K562 (cell line): ENCODE measurements around the gene SYCP1. TPM values are rescaled to one million over a fixed set of nuclear protein-coding genes. Genes with fewer than 3 reads are reported as not detected.

ENCODE experiments used
- ATAC-seq: fragments of 200-7000 bp; cut with Tn5 transposase; 3 replicates; pipeline ENCODE4 v1.9.1; 2020; ENCODE audit warnings: moderate library complexity
- BruUV-seq: library from RNA; stranded (reverse); fragments of 400-500 nt; replicated peaks from 2 replicates; lab custom pipeline; 2021; lab: Mats Ljungman, UMichigan
- CTCF ChIA-PET: fragments of 300-600 bp; formaldehyde crosslinking; extraction: SDS; loops from one replicate; lab custom pipeline; 2021; ENCODE audit warnings: low intra/inter-chr PET ratio; lab: Yijun Ruan, JAX
- POLR2A ChIA-PET: fragments of 300-600, 350-650 bp; sonication (Branson Sonifier 250); formaldehyde crosslinking; extraction: SDS; loops from one replicate; lab custom pipeline; 2021; ENCODE audit warnings: antibody characterized with exemption, inconsistent platforms; lab: Yijun Ruan, JAX
- DNase-seq, 4 experiments: peaks; one replicate each; pipeline versions ENCODE4 v3.0.0 to v3.0.0-alpha.2; 2011 to 2018; ENCODE audit warnings: low spot score in 3 of 4, mixed read lengths in 3 of 4; ENCODE audit errors: extremely low read depth in 1 of 4
- FAIRE-seq: peaks from 2 replicates; lab custom pipeline; 2011; peaks lifted over from hg19 to GRCh38; lab: Jason Lieb, UNC
- H2AFZ ChIP-seq: 2 replicates; pipeline ENCODE4 v1.6.0; 2011; ENCODE audit warnings: low read depth, low read length, control low read depth, inconsistent platforms
- H3K27ac ChIP-seq: fragments of 200-600 bp; 3 replicates; pipeline ENCODE4 v1.8.0; 2011; ENCODE audit warnings: low read depth, mild to moderate bottlenecking, control low read depth, inconsistent platforms, low read length, moderate library complexity, mixed read lengths; ENCODE audit errors: extremely low read depth
- H3K27me3 ChIP-seq, 2 experiments: fragments of 300-600 bp in 1 of 2; 2 replicates in 1 of 2; 3 replicates in 1 of 2; pipeline versions ENCODE4 v1.6.0 to v1.8.0; 2011; ENCODE audit warnings: inconsistent platforms in 2 of 2, low read length in 2 of 2, mild to moderate bottlenecking in 1 of 2, mixed read lengths in 1 of 2, moderate library complexity in 1 of 2; ENCODE audit not compliant: control insufficient read depth in 2 of 2, insufficient read depth in 2 of 2
- H3K36me3 ChIP-seq: fragments of 300-600 bp; 3 replicates; pipeline ENCODE4 v1.8.0; 2011; ENCODE audit warnings: mild to moderate bottlenecking, low read length, inconsistent platforms; ENCODE audit not compliant: control insufficient read depth, insufficient read depth
- H3K4me1 ChIP-seq, 2 experiments: fragments of 200-600 bp in 1 of 2; replicated peaks in 1 of 2; 2 replicates in 1 of 2; 3 replicates in 1 of 2; pipeline versions ENCODE4 v1.5.1 to v1.8.0; 2011; ENCODE audit warnings: inconsistent platforms in 2 of 2, low read length in 2 of 2, mild to moderate bottlenecking in 1 of 2, mixed read lengths in 1 of 2, moderate library complexity in 1 of 2; ENCODE audit not compliant: control insufficient read depth in 2 of 2, insufficient read depth in 2 of 2
- H3K4me2 ChIP-seq: 2 replicates; pipeline ENCODE4 v1.6.1; 2011; ENCODE audit warnings: low read length, control low read depth, inconsistent platforms, mixed read lengths; ENCODE audit not compliant: insufficient read depth
- H3K4me3 ChIP-seq: fragments of 200-600 bp; sonication (generic), shearing (Covaris generic); 2 replicates; pipeline ENCODE4 v1.5.1; 2016; ENCODE audit warnings: control low read depth, inconsistent platforms
- H3K79me2 ChIP-seq: fragments of 200-600 bp; 3 replicates; pipeline ENCODE4 v1.8.0; 2011; ENCODE audit warnings: low read length, inconsistent platforms; ENCODE audit not compliant: control insufficient read depth, insufficient read depth
- H3K9ac ChIP-seq, 2 experiments: 2 replicates each; pipeline versions ENCODE4 v1.6.0 to v1.6.1; 2011; ENCODE audit warnings: low read depth in 2 of 2, low read length in 2 of 2, control low read depth in 1 of 2, inconsistent platforms in 1 of 2, mild to moderate bottlenecking in 1 of 2, mixed read lengths in 1 of 2; ENCODE audit not compliant: insufficient read depth in 1 of 2
- H3K9me1 ChIP-seq: one replicate; pipeline ENCODE4 v1.6.0; 2011; ENCODE audit warnings: inconsistent platforms, mild to moderate bottlenecking, low read length, moderate library complexity; ENCODE audit not compliant: control insufficient read depth, insufficient read depth
- H3K9me3 ChIP-seq: replicated peaks from 2 replicates; pipeline ENCODE4 v1.5.1; 2011; ENCODE audit warnings: low read depth, low read length, inconsistent platforms; ENCODE audit not compliant: control insufficient read depth, insufficient read depth
- H4K20me1 ChIP-seq: replicated peaks from 2 replicates; pipeline ENCODE4 v1.6.1; 2011; ENCODE audit warnings: low read length, inconsistent platforms, mixed read lengths; ENCODE audit not compliant: control insufficient read depth, insufficient read depth
- ERF ChIP-seq: fragments of 450-650 bp; formaldehyde crosslinking; IDR thresholded peaks from 2 replicates; pipeline ENCODE4 v1.4.0; 2020; ENCODE audit warnings: mild to moderate bottlenecking, mixed read lengths
- ETV1 ChIP-seq: fragments of 450-650 bp; conservative IDR thresholded peaks from 2 replicates; pipeline ENCODE4 v1.6.1; 2016; ENCODE audit warnings: missing genetic modification characterization, control low read depth, low read depth, missing compliant biosample characterization
- HMBOX1 ChIP-seq: sonication (generic); IDR thresholded peaks from 2 replicates; pipeline ENCODE4 v1.6.1; 2016
- MEF2D ChIP-seq: conservative IDR thresholded peaks from 2 replicates; pipeline ENCODE4 v1.6.1; 2016; ENCODE audit warnings: low read depth, missing genetic modification characterization, missing compliant biosample characterization
- TOE1 ChIP-seq, 2 experiments: fragments of 450-650 bp in 1 of 2; sonication (generic) in 1 of 2; formaldehyde crosslinking in 1 of 2; IDR thresholded peaks; 2 replicates each; pipeline versions ENCODE4 v1.7.1 to v1.8.0; 2016 to 2022; ENCODE audit warnings: borderline replicate concordance in 2 of 2, mild to moderate bottlenecking in 2 of 2, antibody characterized with exemption in 1 of 2, inconsistent platforms in 1 of 2, low read depth in 1 of 2, missing genetic modification reagents in 1 of 2, moderate library complexity in 1 of 2
- WGBS: fragments of 100-300 bp; shearing (Covaris generic); methylation state at CpG from one replicate; pipeline ENCODE4 v1.1.6; 2016; ENCODE audit warnings: low coverage, mixed read lengths; ENCODE audit not compliant: insufficient coverage; ENCODE audit errors: missing lambda C conversion rate; 5-methylcytosine and 5-hydroxymethylcytosine counted together
- in situ Hi-C: fragments of 300-500 bp; cut with MboI; formaldehyde crosslinking; loops from 4 replicates; pipeline ENCODE4 v1.15.0; 2018; ENCODE audit warnings: inconsistent platforms, mixed read lengths
- intact Hi-C: fragments of 100-400 bp; cut with micrococcal nuclease; formaldehyde crosslinking; loops from 2 replicates; pipeline ENCODE4 v1.14.2; 2022
- polyA plus RNA-seq, 8 experiments: library from polyadenylated mRNA; depleted of rRNA in 4 of 8; stranded (reverse) in 5 of 8; unstranded in 3 of 8; fragments of >200 nt; fragmentation: Nextera tagmentation in 2 of 8; fragmentation: Illumina TruSeq in 1 of 8; extraction: Ambion mirVana in 2 of 8; extraction: Trizol in 1 of 8; gene quantifications; 2 replicates each; pipeline versions ENCODE4 v1.2.1 to v1.2.3, GENCODE V29; 2011 to 2014; ENCODE audit warnings: inconsistent platforms in 1 of 8, missing spikeins in 1 of 8
- total RNA-seq, 7 experiments: library from RNA; depleted of rRNA in 6 of 7; stranded (reverse); fragments of >200 nt in 6 of 7; fragmentation: Illumina TruSeq in 2 of 7; extraction: Trizol in 2 of 7; gene quantifications; 2 replicates each; pipeline versions ENCODE4 v1.2.1 to v1.2.3, GENCODE V29; 2011 to 2021; ENCODE audit warnings: low replicate concordance in 1 of 7
- TF ChIP-seq, protein P1 (sequence below): fragments of 250-450 bp; sonication (Bioruptor Pico); IDR thresholded peaks from 2 replicates; pipeline ENCODE4 v1.5.0; 2021

Gene SYCP1
- total and polyA plus RNA-seq, 9 of the 15 experiments (the other 6 are each of a cell fraction or from before 2014, with no cell fraction given): not detected

- CTCF ChIA-PET: no interaction called here
- ATAC-seq (no peak), FAIRE-seq (no peak), DNase-seq (no peak)
- H2AFZ ChIP-seq: no peak overlapping the region
- 1% methylated on average over 5 of the region's 5 CpGs for WGBS
- no peaks in the 10 kb centered on the region for H3K36me3 ChIP-seq
- no peaks in the 10 kb centered on the region; a peak in 2 of 5 replicates for H3K27me3 ChIP-seq
- in situ Hi-C loops: no loop called here
- no peaks in the 10 kb centered on the region for H3K79me2 ChIP-seq
- H3K4me3 ChIP-seq: no peak overlapping the region
- no peaks in the 10 kb centered on the region for H4K20me1 ChIP-seq
- no peaks in the 10 kb centered on the region for H3K9me3 ChIP-seq
- no peak overlapping the region for H3K4me2 ChIP-seq
- no peak overlapping the region for H3K9ac ChIP-seq
- BruUV-seq: no TSS peak
- intact Hi-C loops: no loop called here
- TF ChIP-seq HMBOX1 (no peak), ERF (CRISPR knock-in tag) (no peak), ETV1 (tag) (no peak), TOE1 (IDR thresholded peaks at IDR 0.05; ENCODE audit: borderline replicate concordance) (no peak), TOE1 (CRISPR knock-in tag; IDR thresholded peaks at IDR 0.05; ENCODE audit: borderline replicate concordance, low read depth) (no peak), MEF2D (no peak)
- TF ChIP-seq, protein P1, sequence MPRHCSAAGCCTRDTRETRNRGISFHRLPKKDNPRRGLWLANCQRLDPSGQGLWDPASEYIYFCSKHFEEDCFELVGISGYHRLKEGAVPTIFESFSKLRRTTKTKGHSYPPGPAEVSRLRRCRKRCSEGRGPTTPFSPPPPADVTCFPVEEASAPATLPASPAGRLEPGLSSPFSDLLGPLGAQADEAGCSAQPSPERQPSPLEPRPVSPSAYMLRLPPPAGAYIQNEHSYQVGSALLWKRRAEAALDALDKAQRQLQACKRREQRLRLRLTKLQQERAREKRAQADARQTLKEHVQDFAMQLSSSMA (CRISPR knock-in tag): no peak
- H3K27ac ChIP-seq: no peak overlapping the region
- H3K9me1 ChIP-seq: no peaks in the 10 kb centered on the region
- no peaks in the 10 kb centered on the region for H3K4me1 ChIP-seq
- POLR2A ChIA-PET: no interaction called here
These were observed 10.4 kb upstream of the SYCP1 start for GRCh38 chr1:114844270-114844669.
